Renal pelvis (tissue), 12 donors: ENCODE data around the gene PIH1D2. TPM values are rescaled to one million over a fixed set of nuclear protein-coding genes. Genes with fewer than 3 reads are reported as not detected.
A peak's percentile ranks its signal among the peaks of the same experiment; 100 is the strongest.
"Not testable (repeated sequence)": the region's sequence is repeated elsewhere in the genome, so short reads cannot be mapped to it uniquely, and the experiment has no call there.

Experiments
- DNase-seq: peaks from one replicate; pipeline ENCODE4 v3.0.0-alpha.2; 2013
- long read RNA-seq, 16 experiments: transcript quantifications; one replicate each; lab custom pipeline, GENCODE V29; 2026
- polyA plus RNA-seq, 3 donors: library from polyadenylated mRNA; unstranded; fragments of 120-200 nt; gene quantifications; one replicate each; pipeline ENCODE4 v1.2.1, GENCODE V29; 2013; ENCODE audit not compliant: insufficient read length in 3 of 3

The PIH1D2 gene, protein sequence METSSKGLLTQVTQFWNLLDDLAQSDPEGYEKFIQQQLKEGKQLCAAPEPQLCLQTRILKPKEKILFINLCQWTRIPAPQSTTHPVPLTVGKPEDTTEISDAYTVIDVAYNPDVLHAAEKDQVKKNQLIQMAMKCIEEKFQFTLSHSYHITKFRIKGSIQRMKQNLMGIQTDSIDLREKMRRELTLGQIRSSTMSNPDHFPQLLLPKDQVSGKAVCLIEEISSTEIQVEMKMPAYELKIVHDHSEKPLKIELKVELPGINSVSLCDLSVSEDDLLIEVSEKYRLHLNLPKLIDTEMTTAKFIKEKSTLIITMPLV
- 10 to 100 TPM in 2 of 3 donors, 1 to 10 TPM in 1; 7.9 to 13.2 (median 12.8) TPM for polyA plus RNA-seq
- long read RNA-seq, donor 1, partial matches to known transcripts, result 64 of 91 reads
- long read RNA-seq, donor 1, other reads (novel, unspliced or antisense), result 23 of 91 reads
- long read RNA-seq, donor 2, partial matches to known transcripts, result 24 of 95 reads
- long read RNA-seq, donor 2, other reads (novel, unspliced or antisense), result 71 of 95 reads
- long read RNA-seq, donor 3, partial matches to known transcripts, result 0 of 4 reads
- long read RNA-seq, donor 3, other reads (novel, unspliced or antisense), result 0 of 4 reads
- long read RNA-seq, donor 4, partial matches to known transcripts, result 0 of 4 reads
- long read RNA-seq, donor 4, other reads (novel, unspliced or antisense), result 0 of 4 reads
- long read RNA-seq, donor 5, result 0 reads
- long read RNA-seq, donor 6, partial matches to known transcripts, result 0 of 2 reads
- long read RNA-seq, donor 6, other reads (novel, unspliced or antisense), result 0 of 2 reads
- long read RNA-seq, donor 7, partial matches to known transcripts, result 0 of 4 reads
- long read RNA-seq, donor 7, other reads (novel, unspliced or antisense), result 0 of 4 reads
- long read RNA-seq, donor 8, partial matches to known transcripts, result 8 of 21 reads
- long read RNA-seq, donor 8, other reads (novel, unspliced or antisense), result 13 of 21 reads
- long read RNA-seq, donor 9, partial matches to known transcripts, result 0 of 2 reads
- long read RNA-seq, donor 9, other reads (novel, unspliced or antisense), result 0 of 2 reads
- long read RNA-seq, donor 10, partial matches to known transcripts, result 0 of 3 reads
- long read RNA-seq, donor 10, other reads (novel, unspliced or antisense), result 0 of 3 reads
- long read RNA-seq, donor 11, partial matches to known transcripts, result 124 of 231 reads
- long read RNA-seq, donor 11, other reads (novel, unspliced or antisense), result 107 of 231 reads
- long read RNA-seq, donor 12, partial matches to known transcripts, result 0 of 1 reads
- long read RNA-seq, donor 12, other reads (novel, unspliced or antisense), result 0 of 1 reads
- long read RNA-seq, donor 13, partial matches to known transcripts, result 29 of 115 reads
- long read RNA-seq, donor 13, other reads (novel, unspliced or antisense), result 85 of 115 reads
- long read RNA-seq, donor 14, result 0 reads
- long read RNA-seq, donor 15, partial matches to known transcripts, result 0 of 2 reads
- long read RNA-seq, donor 15, other reads (novel, unspliced or antisense), result 0 of 2 reads
- long read RNA-seq, donor 16, partial matches to known transcripts, result 36 of 37 reads
- long read RNA-seq, donor 16, other reads (novel, unspliced or antisense), result 0 of 37 reads

- DNase-seq, result peak; percentile 90
These were observed at the start of gene PIH1D2, which contains the start of gene NKAPD1 for GRCh38 chr11:112073941-112074811. Gene PIH1D2, minus strand, starts transcription at chr11:112074017. Its CDS starts 843 bp downstream, at chr11:112073174. Gene NKAPD1, plus strand, starts transcription at chr11:112074299. Its CDS starts 1,276 bp downstream, at chr11:112075575.

- no peak for DNase-seq
These were observed 49.3 kb upstream of the PIH1D2 start for GRCh38 chr11:112123129-112123528.

- DNase-seq, result no peak
These were observed 48.3 kb upstream of the PIH1D2 start for GRCh38 chr11:112121981-112122615.

GRCh38 chr11:112118176-112118575 lies 44.4 kb upstream of the PIH1D2 start:
- no peak for DNase-seq

DNA sequence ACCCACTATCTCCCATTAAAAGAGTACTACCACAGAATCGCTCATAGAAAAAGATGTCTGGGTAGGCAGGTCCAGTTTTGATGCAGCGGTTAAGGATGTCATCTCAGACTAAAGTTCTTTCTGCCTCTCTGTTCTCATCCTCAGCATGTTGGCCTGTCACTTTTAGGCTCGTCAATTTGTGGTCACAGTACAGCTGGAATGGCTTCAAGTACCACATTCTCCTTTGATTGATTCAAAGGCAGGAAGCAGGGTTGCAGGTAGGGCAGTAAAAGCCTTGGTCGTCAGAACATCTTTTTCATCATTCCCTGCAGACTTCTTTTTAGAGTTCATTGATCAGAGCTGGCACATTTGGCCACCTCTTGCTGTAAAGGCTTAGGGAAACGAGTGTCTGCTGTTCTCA lies 41.6 kb upstream of the PIH1D2 start:
- DNase-seq, result no peak

DNA sequence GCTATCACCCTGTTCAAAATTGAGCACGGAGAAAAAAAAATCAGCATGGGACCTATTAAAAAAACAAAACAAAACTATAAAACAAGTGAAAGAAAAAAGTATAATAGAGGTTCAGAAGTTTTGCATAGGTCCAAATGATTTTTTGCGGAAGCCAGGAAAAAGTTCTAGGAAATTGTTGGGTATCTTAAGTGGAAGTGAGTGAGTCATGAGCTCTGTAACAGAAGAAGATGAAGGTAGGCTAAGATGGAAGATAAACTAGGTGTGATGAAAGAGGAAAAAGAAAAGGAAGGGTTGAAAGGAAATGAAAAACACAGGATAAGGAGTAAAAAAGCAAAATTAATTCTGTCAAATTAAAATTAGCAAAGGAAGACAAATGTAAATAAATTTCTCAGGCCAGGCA lies 40.6 kb upstream of the PIH1D2 start:
- no peak for DNase-seq

GRCh38 chr11:112113539-112114457 lies 40.0 kb upstream of the PIH1D2 start:
- peak; percentile 33 for DNase-seq

GRCh38 chr11:112106070-112106469 lies 32.3 kb upstream of the PIH1D2 start:
- DNase-seq, result no peak

- no peak for DNase-seq
These were observed 29.6 kb upstream of the PIH1D2 start for GRCh38 chr11:112103446-112103845.

GRCh38 chr11:112100462-112100861 lies 26.6 kb upstream of the PIH1D2 start:
- DNase-seq, result no peak

DNA sequence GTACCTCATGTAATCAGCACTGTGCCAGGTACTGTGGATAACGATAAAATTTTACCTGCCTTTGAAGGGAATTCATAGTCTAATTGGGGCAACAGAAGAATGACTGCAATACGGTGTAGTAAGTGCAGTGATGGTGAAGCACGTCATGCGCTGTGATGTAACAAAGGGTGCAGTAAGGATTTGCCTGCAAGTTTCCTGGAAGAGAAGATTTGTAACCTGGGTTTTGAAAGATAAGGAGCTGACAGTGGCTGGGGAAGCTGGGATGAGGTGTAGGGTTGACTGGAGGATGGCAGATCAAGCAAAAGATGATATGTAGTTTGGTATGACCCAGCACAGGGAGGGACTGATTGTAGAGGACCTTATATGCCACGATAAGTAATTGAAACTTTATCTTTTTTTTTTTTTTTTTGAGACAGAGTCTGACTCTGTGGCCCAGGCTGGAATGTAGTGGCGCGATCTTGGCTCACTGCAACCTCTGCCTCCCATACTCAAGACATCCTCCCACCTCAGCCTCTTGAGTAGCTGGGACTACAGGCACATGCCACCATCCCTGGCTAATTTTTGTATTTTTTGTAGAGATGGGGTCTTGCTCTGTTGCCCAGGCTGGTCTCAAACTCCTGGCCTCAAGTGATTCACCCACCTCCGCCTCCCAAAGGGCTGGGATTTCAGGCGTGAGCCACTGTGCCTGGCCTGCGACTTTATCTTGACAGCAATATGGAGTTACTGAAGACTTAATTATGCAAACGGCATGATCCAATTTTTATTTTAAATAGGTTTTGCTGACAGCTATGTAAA lies 24.1 kb upstream of the PIH1D2 start:
- no peak for DNase-seq

GRCh38 chr11:112096194-112096593 lies 22.4 kb upstream of the PIH1D2 start:
- DNase-seq, result no peak

GRCh38 chr11:112095302-112095701 lies 21.5 kb upstream of the PIH1D2 start:
- DNase-seq, result not testable (repeated sequence)

GRCh38 chr11:112087212-112087611 lies 13.4 kb upstream of the PIH1D2 start:
- DNase-seq, result no peak

- DNase-seq, result peak; percentile 98
These were observed 12.8 kb upstream of the PIH1D2 start, which contains the start of the genes SDHD and TIMM8B for GRCh38 chr11:112086422-112087191. Gene SDHD, plus strand, starts transcription at chr11:112086873. Its CDS starts 35 bp downstream, at chr11:112086908. Gene TIMM8B, minus strand, starts transcription at chr11:112086756. Its CDS starts 33 bp downstream, at chr11:112086723.

- DNase-seq, result peak; percentile 4
These were observed 12.1 kb upstream of the PIH1D2 start for GRCh38 chr11:112085822-112086421.
